ENCODE measurements around the gene ADCY1.
"Not testable (repeated sequence)": the region's sequence is repeated elsewhere in the genome, so short reads cannot be mapped to it uniquely, and the experiment has no call there.

Gene ADCY1

DNA sequence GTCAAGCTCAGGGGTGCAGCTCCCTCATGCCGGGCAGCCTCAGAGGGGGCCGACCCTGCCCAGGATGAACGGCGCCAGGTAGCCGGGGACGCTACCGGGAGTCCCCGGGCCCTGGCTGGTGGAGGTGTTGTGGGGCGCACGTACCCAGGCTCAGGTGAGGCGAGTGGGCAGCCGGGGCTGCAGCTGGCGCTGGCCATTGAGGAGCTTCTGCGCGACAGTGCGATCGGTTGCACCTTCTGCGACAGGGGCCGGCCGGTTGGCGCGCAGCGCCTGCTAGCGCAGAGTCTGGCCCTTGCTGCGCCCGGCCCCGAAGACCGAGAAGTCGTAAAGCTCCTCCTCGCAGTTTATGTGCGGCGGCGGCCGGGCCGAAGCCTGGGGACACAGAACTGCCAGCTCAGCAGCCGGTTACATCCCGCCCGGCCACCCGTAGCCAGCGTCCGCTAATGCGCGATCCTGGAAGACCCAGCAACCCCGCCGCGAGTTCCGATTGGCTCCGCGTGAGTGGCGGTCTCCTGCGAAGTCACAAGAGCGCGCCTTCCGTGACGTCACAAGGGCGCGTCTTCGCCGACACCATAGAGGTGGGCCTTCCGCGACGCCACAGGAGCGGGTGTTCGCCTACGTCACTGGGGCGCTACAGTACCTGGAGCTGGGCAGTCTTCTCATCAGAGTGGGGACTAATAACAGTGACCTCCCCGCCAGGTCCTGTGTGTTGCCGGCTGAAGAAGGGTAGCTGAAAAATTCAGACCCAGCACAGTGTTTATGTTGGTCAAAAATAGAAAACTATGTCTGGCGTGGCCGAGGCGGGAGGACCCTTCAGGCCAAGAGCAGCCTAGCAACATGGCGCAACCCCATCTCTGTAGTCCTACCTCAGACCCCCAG, 194.6 kb downstream of the ADCY1 start:
- peak; percentile 96 for DNase-seq

DNA sequence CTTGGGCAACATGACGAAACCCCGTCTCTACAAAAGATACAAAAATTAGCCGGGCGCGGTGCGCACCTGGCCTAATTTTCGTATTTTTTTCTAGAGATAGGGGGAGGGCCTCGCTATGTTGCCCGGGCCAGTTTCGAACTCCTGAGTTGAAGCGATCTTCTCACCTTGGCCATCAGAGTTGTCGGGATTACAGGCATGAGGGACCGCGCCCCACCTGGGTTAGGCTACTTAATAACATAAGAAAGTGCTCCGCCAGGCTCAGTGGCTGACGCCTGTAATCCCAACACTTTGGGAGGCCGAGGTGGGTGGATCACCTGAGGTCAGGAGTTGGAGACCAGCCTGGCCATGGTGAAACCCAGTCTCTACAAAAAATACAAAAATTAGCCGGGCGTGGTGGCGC, 195.5 kb downstream of the ADCY1 start:
- DNase-seq = not testable (repeated sequence)
